ENCODE results near the gene BEAN1.

GRCh38 chr16:66508248-66508913, 81.3 kb downstream of the BEAN1 start:
- TF ChIP-seq, protein P1, sequence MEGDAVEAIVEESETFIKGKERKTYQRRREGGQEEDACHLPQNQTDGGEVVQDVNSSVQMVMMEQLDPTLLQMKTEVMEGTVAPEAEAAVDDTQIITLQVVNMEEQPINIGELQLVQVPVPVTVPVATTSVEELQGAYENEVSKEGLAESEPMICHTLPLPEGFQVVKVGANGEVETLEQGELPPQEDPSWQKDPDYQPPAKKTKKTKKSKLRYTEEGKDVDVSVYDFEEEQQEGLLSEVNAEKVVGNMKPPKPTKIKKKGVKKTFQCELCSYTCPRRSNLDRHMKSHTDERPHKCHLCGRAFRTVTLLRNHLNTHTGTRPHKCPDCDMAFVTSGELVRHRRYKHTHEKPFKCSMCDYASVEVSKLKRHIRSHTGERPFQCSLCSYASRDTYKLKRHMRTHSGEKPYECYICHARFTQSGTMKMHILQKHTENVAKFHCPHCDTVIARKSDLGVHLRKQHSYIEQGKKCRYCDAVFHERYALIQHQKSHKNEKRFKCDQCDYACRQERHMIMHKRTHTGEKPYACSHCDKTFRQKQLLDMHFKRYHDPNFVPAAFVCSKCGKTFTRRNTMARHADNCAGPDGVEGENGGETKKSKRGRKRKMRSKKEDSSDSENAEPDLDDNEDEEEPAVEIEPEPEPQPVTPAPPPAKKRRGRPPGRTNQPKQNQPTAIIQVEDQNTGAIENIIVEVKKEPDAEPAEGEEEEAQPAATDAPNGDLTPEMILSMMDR (IDR thresholded peaks at IDR 0.05; ENCODE audit: low read depth, low read length, poor library complexity, severe bottlenecking) = no peak
- no peak for TF ChIP-seq EZH2phosphoT487 (IDR thresholded peaks at IDR 0.05; ENCODE audit: borderline replicate concordance, low read length)

All from DOHH2 (cell line).